Measurements from ENCODE around the gene TRAF5. TPM values are rescaled to one million over a fixed set of nuclear protein-coding genes. Genes with fewer than 3 reads are reported as not detected.

The TRAF5 gene
- total RNA-seq, 1 donor from 2014 or later = 14.4 TPM

- FAIRE-seq = no peak
- Mint-ChIP-seq H3K4me1 (ENCODE audit: low read depth, unreplicated experiment) (peaks cover 8% of the 10 kb centered on the region), H3K27me3 (ENCODE audit: low read depth, unreplicated experiment) (peaks cover 6% of the 10 kb centered on the region), H3K27ac (ENCODE audit: unreplicated experiment) (no peak overlapping the region), H3K36me3 (ENCODE audit: low read depth, unreplicated experiment) (peaks cover 8% of the 10 kb centered on the region), H3K9me3 (ENCODE audit: unreplicated experiment) (peaks cover 5% of the 10 kb centered on the region), H3K4me3 (ENCODE audit: unreplicated experiment) (no peak overlapping the region)
- no peak for DNase-seq (ENCODE audit: low read depth)
- Histone ChIP-seq H3K4me2 (ENCODE audit: low read length) (no peak overlapping the region), H3K27me3 (ENCODE audit: insufficient read depth, low read length) (no peaks in the 10 kb centered on the region), H3K36me3 (ENCODE audit: insufficient read depth, low read length) (no peaks in the 10 kb centered on the region), H3K79me2 (ENCODE audit: insufficient read depth, low read length) (peaks cover 74% of the 10 kb centered on the region), H3K4me1 (ENCODE audit: insufficient read depth, low read length) (no peaks in the 10 kb centered on the region), H3K9me3 (ENCODE audit: insufficient read depth, low read depth, low read length) (no peaks in the 10 kb centered on the region), H3K4me3 (ENCODE audit: insufficient read depth, low read depth, low read length) (no peak overlapping the region), H4K20me1 (ENCODE audit: insufficient read depth, low read length) (peaks cover 69% of the 10 kb centered on the region), H3K27ac (ENCODE audit: low read depth, low read length) (no peak overlapping the region), H2AFZ (ENCODE audit: low read depth, low read length) (no peak overlapping the region), H3K9ac (ENCODE audit: low read length) (no peak overlapping the region)
- TF ChIP-seq, protein P1, sequence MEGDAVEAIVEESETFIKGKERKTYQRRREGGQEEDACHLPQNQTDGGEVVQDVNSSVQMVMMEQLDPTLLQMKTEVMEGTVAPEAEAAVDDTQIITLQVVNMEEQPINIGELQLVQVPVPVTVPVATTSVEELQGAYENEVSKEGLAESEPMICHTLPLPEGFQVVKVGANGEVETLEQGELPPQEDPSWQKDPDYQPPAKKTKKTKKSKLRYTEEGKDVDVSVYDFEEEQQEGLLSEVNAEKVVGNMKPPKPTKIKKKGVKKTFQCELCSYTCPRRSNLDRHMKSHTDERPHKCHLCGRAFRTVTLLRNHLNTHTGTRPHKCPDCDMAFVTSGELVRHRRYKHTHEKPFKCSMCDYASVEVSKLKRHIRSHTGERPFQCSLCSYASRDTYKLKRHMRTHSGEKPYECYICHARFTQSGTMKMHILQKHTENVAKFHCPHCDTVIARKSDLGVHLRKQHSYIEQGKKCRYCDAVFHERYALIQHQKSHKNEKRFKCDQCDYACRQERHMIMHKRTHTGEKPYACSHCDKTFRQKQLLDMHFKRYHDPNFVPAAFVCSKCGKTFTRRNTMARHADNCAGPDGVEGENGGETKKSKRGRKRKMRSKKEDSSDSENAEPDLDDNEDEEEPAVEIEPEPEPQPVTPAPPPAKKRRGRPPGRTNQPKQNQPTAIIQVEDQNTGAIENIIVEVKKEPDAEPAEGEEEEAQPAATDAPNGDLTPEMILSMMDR (IDR thresholded peaks at IDR 0.05; ENCODE audit: insufficient read depth, low read depth, low read length) = no peak
- TF ChIP-seq EZH2 (IDR thresholded peaks at IDR 0.05; ENCODE audit: insufficient read depth, low read length) = no peak
These were observed 13.0 kb downstream of the TRAF5 start for GRCh38 chr1:211339631-211340041.

GRCh38 chr1:211340622-211341507, 14.2 kb downstream of the TRAF5 start:
- Histone ChIP-seq H3K4me2 (ENCODE audit: low read length) (no peak overlapping the region), H3K36me3 (ENCODE audit: insufficient read depth, low read length) (no peaks in the 10 kb centered on the region)
- no peak for DNase-seq (ENCODE audit: low read depth)

More at GRCh38 chr1:211340622-211341507, 14.2 kb downstream of the TRAF5 start:
- H2AFZ ChIP-seq (ENCODE audit: low read depth, low read length) = no peak overlapping the region
- peaks cover 9% of the 10 kb centered on the region for H3K36me3 Mint-ChIP-seq (ENCODE audit: low read depth, unreplicated experiment)
- H3K27ac Mint-ChIP-seq (ENCODE audit: unreplicated experiment) = no peak overlapping the region
- H3K4me3 ChIP-seq (ENCODE audit: insufficient read depth, low read depth, low read length) = no peak overlapping the region
- no peak overlapping the region for H3K9ac ChIP-seq (ENCODE audit: low read length)
- no peaks in the 10 kb centered on the region for H3K27me3 ChIP-seq (ENCODE audit: insufficient read depth, low read length)
- peaks cover 63% of the 10 kb centered on the region for H4K20me1 ChIP-seq (ENCODE audit: insufficient read depth, low read length)
- no peaks in the 10 kb centered on the region for H3K9me3 ChIP-seq (ENCODE audit: insufficient read depth, low read depth, low read length)
- no peak for TF ChIP-seq EZH2 (IDR thresholded peaks at IDR 0.05; ENCODE audit: insufficient read depth, low read length)
- TF ChIP-seq, protein P1 (IDR thresholded peaks at IDR 0.05; ENCODE audit: insufficient read depth, low read depth, low read length) = no peak
- H3K27ac ChIP-seq (ENCODE audit: low read depth, low read length) = no peak overlapping the region
- peaks cover 5% of the 10 kb centered on the region for H3K9me3 Mint-ChIP-seq (ENCODE audit: unreplicated experiment)
- no peak for FAIRE-seq
- no peak overlapping the region for H3K4me3 Mint-ChIP-seq (ENCODE audit: unreplicated experiment)
- H3K27me3 Mint-ChIP-seq (ENCODE audit: low read depth, unreplicated experiment) = peaks cover 6% of the 10 kb centered on the region
- H3K4me1 Mint-ChIP-seq (ENCODE audit: low read depth, unreplicated experiment) = peaks cover 11% of the 10 kb centered on the region
- H3K79me2 ChIP-seq (ENCODE audit: insufficient read depth, low read length) = peaks cover 66% of the 10 kb centered on the region
- H3K4me1 ChIP-seq (ENCODE audit: insufficient read depth, low read length) = peaks cover 5% of the 10 kb centered on the region

All from astrocyte (in vitro differentiated cells and primary cell).